Renal pelvis (tissue), 4 donors: Measurements from ENCODE around the gene SPDYE3. TPM values are rescaled to one million over a fixed set of nuclear protein-coding genes. Genes with fewer than 3 reads are reported as not detected.
"Not testable (repeated sequence)": the region's sequence is repeated elsewhere in the genome, so short reads cannot be mapped to it uniquely, and the experiment has no call there.

Experiments
- DNase-seq: peaks from one replicate; pipeline ENCODE4 v3.0.0-alpha.2; 2013
- polyA plus RNA-seq, 3 donors: library from polyadenylated mRNA; unstranded; fragments of 120-200 nt; gene quantifications; one replicate each; pipeline ENCODE4 v1.2.1, GENCODE V29; 2013; ENCODE audit not compliant: insufficient read length in 3 of 3

The SPDYE3 gene
- polyA plus RNA-seq, 3 donors, result 6.4 to 10.4 (median 8.1) TPM

DNA sequence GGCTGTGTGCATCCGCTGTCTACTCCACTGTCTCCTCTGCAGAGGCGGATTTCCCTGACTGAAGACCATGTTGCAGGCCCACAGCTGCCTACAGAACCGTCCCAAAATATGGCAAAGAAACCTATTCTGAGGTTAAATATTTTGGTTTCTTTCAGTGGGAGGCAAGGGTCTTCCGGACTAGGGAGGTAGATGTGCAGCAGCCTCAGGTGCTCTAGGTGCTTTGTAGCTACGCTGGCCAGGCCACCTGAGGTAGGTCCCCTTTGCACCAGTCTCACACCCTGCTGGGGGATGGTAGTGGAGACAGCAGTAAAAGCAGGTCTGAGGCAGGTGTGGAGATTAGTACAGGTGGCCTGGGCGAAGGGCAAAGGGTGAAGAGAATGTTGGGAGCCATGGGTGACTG lies 42.3 kb downstream of the SPDYE3 start:
- no peak for DNase-seq

DNA sequence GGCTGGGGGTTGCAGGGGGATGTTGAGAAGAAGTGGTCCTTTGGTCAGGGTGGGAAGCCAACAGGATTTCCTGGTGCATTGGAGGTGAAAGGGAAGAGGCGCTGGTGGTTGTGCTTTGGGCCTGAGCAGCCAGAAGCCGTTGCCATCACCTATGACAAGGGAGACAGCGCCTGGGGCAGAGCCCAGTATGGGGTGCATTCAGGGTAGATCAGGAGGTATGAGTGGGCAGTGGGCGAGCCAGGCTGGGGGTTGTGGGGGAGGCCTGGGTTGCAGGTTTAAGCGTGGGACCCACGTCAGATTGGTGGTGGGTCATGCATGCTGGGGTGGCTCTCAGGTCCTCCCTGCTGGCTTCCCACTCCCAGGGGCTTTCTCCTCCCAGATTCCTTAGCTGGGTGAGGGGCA lies 44.2 kb downstream of the SPDYE3 start:
- DNase-seq, result no peak

DNA sequence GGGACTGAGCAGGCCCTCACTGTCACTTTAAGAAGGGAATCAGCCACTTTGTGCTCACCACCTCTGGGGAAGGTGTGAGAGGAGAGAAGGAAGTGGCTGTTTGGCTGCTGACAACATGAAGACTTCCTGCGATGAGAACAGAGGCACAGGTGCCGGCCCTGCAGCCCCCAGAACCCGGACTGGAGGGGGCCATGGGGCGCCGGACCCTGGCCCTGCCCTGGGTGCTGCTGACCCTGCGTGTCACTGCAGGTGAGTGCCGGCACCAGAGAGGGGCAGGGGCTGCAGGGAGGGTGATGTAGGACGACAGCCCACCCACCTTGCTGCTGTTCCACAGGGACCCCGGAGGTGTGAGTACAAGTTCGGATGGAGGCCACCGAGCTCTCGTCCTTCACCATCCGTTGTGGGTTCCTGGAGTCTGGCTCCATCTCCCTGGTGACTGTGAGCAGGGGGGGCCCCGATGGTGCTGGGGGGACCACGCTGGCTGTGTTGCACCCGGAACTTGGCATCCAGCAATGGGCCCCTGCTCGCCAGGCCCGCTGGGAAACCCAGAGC lies 44.8 kb downstream of the SPDYE3 start:
- DNase-seq, result not testable (repeated sequence)

DNA sequence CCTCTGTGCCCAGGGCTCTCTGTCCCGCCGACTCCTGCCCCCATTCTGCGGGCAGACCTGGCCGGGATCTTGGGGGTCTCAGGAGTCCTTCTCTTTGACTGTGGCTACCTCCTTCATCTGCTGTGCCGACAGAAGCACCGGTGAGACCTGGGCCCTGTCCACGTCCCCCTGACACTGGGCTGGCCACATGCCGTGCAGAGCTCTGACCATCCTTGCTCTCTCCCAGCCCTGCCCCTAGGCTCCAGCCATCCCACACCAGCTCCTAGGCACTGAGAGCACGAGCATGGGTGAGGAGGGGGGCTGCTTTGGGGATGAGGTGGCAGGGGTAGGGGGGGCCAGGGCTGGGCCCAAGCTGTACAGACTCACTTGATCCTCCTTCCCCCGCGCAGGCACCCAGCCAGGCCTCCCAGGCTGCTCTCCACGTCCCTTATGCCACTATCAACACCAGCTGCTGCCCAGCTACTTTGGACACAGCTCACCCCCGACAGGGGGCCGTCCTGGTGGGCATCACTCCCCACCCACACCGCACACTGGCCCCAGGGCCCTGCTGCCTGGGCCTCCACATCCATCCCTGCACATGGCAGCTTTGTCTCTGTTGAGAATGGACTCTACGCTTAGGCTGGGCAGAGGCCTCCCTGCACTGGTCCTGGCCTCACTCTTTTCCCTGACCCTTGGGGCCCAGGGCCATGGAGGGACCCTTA lies 45.6 kb downstream of the SPDYE3 start:
- DNase-seq, result no peak

DNA sequence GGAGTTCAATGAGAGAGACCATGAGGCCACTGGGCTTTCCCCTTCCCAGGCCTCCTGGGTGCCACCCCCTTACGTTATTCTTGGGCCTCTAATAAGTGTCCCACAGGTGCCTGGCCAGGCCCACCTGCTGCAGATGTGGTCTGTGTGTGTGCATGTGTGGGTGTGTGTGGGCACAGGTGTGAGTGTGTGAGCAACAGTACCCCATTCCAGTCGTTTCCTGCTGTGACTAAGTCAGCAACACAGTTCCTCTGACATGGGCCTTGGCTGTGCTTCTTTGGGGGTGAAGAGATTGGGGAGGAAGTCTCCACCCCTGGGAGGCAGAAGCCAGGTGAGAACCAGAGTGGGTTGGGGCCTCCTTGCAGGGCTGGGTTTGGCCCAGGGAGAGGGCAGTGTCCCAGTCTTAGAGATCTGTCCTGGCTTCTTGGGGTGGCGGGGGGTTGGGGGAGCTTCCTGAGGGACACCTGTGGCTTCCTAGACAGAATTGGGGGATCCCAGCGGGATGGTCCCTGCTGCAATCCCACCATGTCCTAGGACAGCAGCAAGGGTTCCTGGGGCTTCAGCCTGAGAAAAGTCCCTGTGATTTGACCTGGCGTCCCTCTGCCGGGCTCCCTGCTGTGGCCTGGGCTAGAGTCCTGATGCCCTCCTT lies 46.3 kb downstream of the SPDYE3 start:
- no peak for DNase-seq

DNA sequence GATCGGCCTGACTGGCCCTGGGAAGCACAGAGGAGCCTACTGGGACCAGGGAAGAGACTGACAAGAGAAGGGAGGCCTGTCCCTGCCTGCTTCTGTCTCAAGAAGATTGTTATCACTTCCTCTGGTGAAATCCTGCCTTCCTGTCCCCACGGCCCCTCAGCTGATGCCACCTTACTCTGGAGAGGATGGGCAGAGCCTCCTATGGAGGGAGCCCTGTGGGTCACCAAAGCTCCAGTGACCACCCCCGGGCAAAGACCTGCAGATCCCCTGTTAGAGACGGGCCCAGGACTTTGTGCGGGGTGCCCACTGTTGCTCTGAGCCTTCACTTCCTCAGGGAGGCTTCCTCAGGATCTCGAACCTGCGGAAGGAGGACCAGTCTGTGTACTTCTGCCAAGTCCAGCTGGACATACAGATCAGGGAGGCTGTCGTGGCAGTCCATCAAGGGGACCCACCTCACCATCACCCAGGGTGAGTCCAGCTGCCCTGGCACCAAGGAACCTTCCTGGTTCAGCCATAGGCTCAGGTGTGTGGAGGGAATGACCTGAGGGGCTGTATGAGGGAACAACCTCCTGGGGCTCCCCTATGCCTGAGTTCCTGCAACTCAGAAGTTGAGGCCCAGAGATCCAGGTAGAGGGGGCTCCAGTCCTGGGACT lies 49.0 kb downstream of the SPDYE3 start:
- no peak for DNase-seq

DNA sequence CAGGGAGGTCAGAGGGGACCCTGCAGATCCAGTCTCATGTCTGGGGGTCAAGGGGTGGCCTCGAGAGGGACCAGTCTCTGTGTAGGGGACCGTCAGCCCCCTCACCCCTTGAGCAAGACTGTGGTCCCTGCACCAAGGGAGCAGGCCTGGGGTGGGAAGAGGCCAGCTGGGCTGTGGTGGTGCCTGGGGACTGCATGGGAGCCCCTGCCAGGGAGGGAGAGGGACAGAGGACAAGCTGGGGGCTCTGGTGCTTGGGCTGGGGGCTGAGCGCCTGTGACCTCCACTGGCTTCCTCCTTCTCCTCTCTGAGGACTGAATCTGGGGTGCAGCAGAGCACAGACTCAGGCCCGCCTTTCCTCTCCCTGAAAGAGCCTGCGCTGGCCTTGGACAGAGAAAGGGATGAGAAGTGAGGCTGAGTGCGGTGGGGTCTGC lies 49.6 kb downstream of the SPDYE3 start:
- DNase-seq, result no peak

DNA sequence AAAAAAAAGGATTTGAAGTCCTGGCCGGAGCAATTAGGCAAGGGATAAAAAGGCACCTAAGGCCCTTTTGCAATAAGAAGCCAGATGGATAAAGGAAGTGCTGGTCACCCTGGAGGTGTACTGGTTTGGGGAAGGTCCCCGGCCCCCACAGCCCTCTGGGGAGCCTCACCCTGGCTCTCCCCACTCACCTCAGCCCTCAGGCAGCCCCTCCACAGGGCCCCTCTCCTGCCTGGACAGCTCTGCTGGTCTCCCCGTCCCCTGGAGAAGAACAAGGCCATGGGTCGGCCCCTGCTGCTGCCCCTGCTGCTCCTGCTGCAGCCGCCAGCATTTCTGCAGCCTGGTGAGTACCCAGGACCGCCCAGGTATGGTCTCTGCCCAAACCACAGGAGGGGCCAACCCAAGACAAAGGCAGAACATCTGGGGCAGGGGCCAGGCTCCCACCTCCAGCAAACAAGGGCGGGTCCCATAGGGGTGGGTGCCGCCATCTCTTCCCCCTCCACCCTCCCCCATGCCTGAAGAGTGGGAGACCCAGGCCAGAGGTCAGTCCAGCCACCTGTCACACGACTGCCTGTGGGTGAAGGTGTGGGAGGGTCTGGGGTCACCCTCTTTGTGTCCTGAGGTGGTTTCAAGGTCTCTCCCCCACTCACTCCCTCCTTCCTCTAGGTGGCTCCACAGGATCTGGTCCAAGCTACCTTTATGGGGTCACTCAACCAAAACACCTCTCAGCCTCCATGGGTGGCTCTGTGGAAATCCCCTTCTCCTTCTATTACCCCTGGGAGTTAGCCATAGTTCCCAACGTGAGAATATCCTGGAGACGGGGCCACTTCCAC lies 50.7 kb downstream of the SPDYE3 start, which contains the start of gene PILRB:
Gene PILRB (plus strand): TSS at position 91 of the 830 bp plus-strand sequence. CDS start 186 bp downstream, at position 277.
- no peak for DNase-seq

DNA sequence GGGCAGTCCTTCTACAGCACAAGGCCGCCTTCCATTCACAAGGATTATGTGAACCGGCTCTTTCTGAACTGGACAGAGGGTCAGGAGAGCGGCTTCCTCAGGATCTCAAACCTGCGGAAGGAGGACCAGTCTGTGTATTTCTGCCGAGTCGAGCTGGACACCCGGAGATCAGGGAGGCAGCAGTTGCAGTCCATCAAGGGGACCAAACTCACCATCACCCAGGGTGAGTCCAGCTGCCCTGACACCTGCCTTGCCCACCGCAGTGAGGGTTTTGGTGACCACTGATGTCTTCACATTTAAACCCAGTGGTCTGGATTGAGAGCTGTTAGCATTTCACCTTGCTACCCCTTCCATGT lies 51.3 kb downstream of the SPDYE3 start:
- no peak for DNase-seq

DNA sequence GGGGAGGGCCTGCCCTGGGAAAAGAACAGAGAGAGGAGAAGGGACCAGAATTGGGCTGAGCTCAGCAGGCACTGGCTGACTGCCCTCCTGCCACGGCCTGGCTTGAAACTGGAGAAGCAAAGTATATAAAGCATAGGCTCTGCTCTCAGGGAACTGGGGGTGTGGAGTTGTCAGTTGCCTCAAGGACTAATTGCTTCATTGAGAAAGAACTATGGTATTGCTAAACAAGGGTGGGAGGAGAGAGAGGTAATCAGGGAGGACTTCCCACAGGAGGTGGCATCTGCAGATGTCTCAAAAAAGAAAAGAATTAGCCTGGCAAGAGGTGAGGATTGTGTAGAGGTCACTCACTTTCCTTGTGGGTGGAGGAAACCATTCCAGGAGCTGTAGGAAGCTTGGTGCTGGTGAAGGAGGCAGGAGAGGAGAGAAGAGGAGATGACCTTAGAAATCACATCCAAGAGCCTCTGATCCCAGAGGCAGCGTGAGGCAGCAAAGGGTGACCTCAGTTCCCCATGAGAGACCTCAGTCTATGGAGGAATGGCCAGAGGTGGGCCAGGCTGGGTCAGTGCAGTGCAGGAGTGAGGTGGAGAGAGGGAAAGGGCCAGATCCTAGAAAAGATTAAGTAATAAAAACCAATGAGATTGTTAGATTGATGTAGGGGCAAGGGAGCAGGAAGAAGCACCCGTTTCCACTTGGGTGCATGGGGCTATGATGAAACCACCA lies 52.8 kb downstream of the SPDYE3 start:
- DNase-seq, result no peak

DNA sequence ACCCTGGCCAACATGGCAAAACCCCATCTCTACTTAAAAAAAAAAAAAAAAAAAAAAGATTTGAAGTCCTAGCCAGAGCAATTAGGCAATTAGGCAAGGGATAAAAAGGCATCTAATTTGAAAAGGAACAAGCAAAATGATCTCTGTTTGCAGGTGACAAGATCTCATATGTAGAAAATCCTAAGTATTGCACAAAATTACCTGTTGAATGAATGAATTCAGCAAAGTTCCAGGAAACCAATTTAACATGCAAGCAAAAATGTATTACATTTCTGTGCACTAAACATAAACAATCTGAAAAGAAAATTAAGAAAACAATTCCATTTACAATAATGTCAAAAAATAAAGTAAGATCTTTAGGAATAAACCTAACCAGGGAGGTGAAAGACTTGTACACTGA lies 55.6 kb downstream of the SPDYE3 start:
- no peak for DNase-seq

DNA sequence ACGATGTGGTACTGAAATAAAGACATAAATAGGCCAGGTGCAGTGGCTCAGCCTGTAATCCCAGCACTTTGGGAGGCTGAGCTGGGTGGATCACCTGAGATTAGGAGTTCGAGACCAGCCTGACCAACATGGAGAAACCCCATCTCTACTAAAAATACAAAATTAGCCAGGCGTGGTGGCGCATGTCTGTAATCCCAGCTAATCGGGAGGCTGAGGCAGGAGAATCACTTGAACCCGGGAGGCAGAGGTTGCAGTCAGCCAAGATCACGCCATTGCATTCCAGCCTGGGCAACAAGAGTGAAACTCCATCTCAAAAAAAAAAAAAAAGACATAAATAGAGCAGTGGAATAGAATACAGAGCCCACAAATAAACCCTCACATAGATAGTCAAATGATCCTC lies 56.3 kb downstream of the SPDYE3 start:
- not testable (repeated sequence) for DNase-seq

DNA sequence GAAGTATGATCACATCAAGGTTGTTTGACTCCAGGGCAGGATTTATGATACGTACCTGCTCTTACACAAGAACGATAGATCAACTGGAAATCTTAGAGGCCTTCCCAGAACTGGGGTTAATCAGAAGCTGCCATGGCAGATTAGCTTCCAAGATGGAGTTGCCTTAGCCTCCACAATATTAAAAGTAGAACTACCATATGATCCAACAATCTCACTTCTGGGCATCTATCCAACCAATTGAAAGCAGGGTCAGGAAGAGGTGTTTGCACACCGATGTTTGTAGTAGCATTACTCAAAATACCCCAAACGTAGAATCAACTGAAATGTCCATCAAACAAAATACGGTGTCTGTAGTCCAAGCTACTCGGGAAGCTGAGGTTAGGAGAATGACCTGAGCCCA lies 57.0 kb downstream of the SPDYE3 start:
- DNase-seq, result no peak

DNA sequence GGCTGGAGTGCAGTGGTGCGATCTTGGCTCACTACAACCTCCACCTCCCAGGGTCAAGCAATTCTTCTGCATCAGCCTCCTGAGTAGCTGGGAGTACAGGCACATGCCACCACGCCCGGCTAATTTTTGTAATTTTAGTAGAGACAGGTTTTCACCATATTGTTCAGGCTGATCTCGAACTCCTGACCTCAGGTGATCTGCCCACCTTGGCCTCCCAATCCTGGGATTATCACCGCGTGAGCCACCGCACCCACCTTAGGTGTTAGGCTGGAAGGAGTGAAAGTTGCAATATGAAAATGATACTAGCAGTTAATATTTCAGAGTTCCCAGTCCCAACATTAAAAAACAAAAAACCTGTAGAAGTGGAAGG lies 58.5 kb downstream of the SPDYE3 start:
- not testable (repeated sequence) for DNase-seq

DNA sequence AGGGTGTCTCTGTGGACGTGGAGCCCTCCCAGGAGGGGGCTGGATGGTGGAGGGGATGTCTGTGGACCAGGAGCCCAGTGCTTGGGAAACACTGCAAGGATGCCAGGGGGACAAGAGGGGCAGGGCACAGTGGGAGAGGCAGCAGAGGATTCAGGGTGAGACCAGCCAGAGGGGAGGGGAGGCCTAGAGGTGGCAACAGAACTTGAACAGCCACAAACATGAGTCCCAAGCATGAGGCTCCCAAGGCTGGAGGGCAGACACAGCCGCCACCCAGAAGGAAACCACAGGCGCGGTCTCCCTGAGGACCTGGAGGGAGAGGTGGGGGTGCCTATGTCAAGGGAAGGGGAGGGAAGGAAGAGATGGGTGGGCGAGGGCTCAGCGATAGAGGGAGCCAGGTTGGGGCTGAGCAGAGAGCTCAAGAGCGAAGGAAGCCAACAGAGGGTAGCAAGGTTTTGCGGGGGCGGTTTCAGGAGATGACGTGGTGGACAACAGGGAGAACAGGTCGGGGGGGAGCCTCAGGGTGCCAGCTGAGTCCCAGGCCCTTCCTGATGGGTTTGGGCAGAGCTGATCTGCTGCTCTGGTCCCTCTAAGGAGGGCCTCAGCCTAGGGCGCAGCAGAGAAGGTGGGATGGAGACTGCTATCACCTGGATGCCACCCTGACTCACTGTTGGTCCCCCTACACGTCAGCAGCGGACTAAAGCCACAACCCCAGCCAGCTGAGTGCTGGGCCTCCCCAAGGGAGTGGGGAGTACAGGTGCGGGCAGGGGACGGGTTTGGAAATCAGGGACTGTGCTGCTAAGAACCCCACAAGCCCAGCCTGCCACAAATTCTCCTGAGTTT lies 59.1 kb downstream of the SPDYE3 start:
- no peak for DNase-seq

DNA sequence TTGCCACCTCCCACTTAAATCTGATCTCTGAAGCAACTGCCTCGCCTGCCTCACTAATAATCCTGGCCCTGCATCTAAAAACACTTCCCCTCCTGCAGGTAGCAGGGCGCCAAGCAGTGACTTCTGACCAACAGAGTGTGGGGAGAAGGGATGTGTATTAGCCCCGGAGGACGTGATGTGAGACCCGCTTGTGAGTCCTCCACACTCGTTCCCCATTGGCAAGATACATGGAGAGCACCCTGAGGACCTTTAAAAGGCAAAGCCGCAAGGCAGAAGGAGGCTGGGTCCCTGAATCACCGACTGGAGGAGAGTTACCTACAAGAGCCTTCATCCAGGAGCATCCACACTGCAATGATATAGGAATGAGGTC lies 59.7 kb downstream of the SPDYE3 start:
- no peak for DNase-seq

DNA sequence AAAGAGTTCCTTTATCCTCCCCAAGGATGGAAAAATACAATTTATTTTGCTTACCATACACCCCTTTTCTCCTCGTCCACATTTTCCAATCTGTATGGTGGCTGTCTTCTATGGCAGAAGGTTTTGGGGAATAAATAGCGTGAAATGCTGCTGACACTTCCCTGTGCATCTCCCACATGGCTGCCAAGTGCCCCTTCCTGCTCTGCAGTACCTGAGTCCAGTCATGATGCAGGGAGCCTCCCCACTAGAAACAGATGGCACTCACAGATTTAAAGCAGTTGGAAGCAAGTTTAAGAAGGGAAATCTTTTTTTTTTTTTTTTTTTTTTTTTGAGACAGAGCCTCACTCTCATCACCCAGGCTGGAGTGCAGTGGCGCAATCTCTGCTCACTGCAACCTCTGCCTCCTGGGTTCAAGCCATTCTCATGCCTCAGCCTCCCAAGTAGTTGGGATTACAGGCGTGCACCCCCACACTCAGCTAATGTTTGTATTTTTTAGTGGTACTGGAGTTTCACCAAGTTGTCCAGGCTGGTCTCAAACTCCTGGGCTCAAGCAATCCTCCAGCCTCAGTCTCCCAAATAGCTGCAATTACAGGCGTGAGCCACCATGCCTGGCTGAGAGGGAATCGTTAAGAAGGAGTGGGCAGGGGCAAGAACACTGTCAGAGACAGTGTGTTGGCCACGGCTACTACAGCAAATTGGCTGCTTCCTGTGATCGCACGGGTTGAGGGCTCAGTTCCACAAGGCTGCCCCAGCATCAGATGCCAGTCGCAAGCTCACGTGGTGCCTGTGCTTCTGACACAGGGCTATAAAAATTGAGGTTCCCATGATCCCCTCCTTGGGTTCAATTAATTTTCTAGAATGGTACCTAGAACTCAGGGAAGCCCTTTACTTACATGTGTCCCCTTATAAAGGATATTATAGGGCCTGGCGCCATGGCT lies 60.4 kb downstream of the SPDYE3 start:
- DNase-seq, result no peak

DNA sequence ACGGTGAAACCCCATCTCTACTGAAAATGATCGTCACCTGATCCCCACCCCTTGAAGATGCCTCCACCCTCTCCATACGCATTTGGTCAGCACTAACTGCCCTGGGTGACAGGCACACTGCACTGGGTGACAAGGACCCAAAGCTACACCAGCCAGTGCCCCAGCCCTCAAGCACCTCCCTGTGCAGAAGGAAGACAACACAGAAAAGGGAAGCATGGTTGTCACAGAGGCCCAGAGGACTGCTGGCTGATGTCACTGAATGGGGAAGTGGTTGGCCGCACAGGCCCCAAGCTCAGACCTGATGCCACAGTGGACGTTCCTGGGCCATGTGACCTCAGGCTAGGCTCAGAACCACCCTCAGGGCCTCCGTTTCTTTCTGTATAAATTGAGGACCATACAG lies 61.6 kb downstream of the SPDYE3 start:
- DNase-seq, result no peak

DNA sequence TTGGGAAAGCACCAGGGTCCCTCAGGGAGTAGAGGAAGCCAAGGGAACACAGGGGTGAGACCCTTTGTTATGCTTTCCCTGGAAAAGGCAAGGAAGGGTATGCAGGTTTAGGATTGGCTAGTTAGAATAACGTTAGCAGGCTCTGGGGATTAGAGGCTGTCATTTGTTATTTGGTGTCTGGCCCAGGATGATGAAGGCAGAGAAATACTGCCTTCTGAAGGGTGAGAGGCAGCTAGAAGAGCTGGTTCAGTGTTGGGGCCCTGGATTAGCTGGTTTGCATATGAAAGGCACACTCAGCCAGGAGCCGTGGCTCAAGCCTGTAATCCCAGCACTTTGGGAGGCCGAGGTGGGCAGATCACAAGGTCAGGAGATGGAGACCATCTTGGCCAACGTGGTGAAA lies 62.8 kb downstream of the SPDYE3 start:
- no peak for DNase-seq
